Colonic mucosa (tissue), 4 donors: ENCODE results near the gene TIAL1. TPM values are rescaled to one million over a fixed set of nuclear protein-coding genes. Genes with fewer than 3 reads are reported as not detected.
"Not testable (repeated sequence)": the region's sequence is repeated elsewhere in the genome, so short reads cannot be mapped to it uniquely, and the experiment has no call there.

Experiments used
- DNase-seq: peaks from one replicate; pipeline ENCODE4 v3.0.0-alpha.2; 2020
- H3K27ac ChIP-seq: fragments of 200-600 bp; one replicate; pipeline ENCODE4 v1.8.0; 2021
- H3K27me3 ChIP-seq: fragments of 200-600 bp; one replicate; pipeline ENCODE4 v1.8.0; 2021
- H3K36me3 ChIP-seq: fragments of 200-600 bp; one replicate; pipeline ENCODE4 v1.8.0; 2021
- H3K4me1 ChIP-seq: fragments of 200-600 bp; one replicate; pipeline ENCODE4 v1.8.0; 2021; ENCODE audit warnings: mild to moderate bottlenecking
- H3K4me3 ChIP-seq: fragments of 200-600 bp; one replicate; pipeline ENCODE4 v1.8.0; 2021
- H3K9ac ChIP-seq, 2 donors: one replicate each; pipeline ENCODE4 v1.7.0; 2013; ENCODE audit warnings: control low read depth in 2 of 2, low read depth in 2 of 2, low read length in 2 of 2
- H3K9me3 ChIP-seq: fragments of 200-600 bp; one replicate; pipeline ENCODE4 v1.8.0; 2021
- CTCF ChIP-seq: fragments of 200-600 bp; IDR thresholded peaks from one replicate; pipeline ENCODE4 v1.8.0; 2022; ENCODE audit warnings: antibody characterized with exemption, mild to moderate bottlenecking
- intact Hi-C: fragments of 100-400 bp; cut with DNase I; formaldehyde crosslinking; loops from one replicate; pipeline ENCODE4 v1.14.1; 2022
- total RNA-seq, 2 donors: library from RNA; stranded (reverse); fragmentation: NEBNext Ultra II Directional in 1 of 2; extraction: Animal tissue kit (Norgen Biotek cat#: 25700) in 1 of 2; gene quantifications; one replicate each; pipeline ENCODE4 v1.2.1, GENCODE V29; 2021
- donor health status: healthy.
- donor health status: DM: no; HTN: no; CAD: no.
- donor health status: DM: no; HTN: no; CAD: no.

Gene TIAL1
- total RNA-seq, 2 donors from 2014 or later, result 104 to 126 TPM

GRCh38 chr10:119578355-119578754 is 18.4 kb downstream of the TIAL1 start:
- no peaks in the 10 kb centered on the region for H3K27me3 ChIP-seq
- H3K9me3 ChIP-seq, result no peaks in the 10 kb centered on the region
- H3K4me1 ChIP-seq, result no peaks in the 10 kb centered on the region
- H3K27ac ChIP-seq, result no peak overlapping the region
- no peak overlapping the region for H3K9ac ChIP-seq
- H3K4me3 ChIP-seq, result no peak overlapping the region
- no peak for DNase-seq
- peaks cover 20% of the 10 kb centered on the region for H3K36me3 ChIP-seq
- no peak for TF ChIP-seq CTCF
- intact Hi-C loops, result no loop called here

GRCh38 chr10:119575991-119576390 is 20.8 kb downstream of the TIAL1 start:
- H3K36me3 ChIP-seq, result peaks cover 16% of the 10 kb centered on the region
- DNase-seq, result no peak
- TF ChIP-seq CTCF, result no peak

GRCh38 chr10:119575506-119575905 is 21.3 kb downstream of the TIAL1 start:
- no peak for TF ChIP-seq CTCF
- intact Hi-C loops, result no loop called here
- Histone ChIP-seq H3K9me3 (no peaks in the 10 kb centered on the region), H3K9ac (no peak overlapping the region), H3K4me3 (no peak overlapping the region), H3K27me3 (no peaks in the 10 kb centered on the region), H3K27ac (no peak overlapping the region), H3K36me3 (peaks cover 16% of the 10 kb centered on the region), H3K4me1 (no peaks in the 10 kb centered on the region)
- no peak for DNase-seq

More at GRCh38 chr10:119575991-119576390, 20.8 kb downstream of the TIAL1 start:
- no peaks in the 10 kb centered on the region for H3K4me1 ChIP-seq
- intact Hi-C loops, result no loop called here
- H3K4me3 ChIP-seq, result no peak overlapping the region
- H3K27me3 ChIP-seq, result no peaks in the 10 kb centered on the region
- no peaks in the 10 kb centered on the region for H3K9me3 ChIP-seq
- no peak overlapping the region for H3K27ac ChIP-seq
- no peak overlapping the region for H3K9ac ChIP-seq

GRCh38 chr10:119567978-119568377 is 28.8 kb downstream of the TIAL1 start:
- DNase-seq, result no peak
- H3K27me3 ChIP-seq, result no peaks in the 10 kb centered on the region
- no peaks in the 10 kb centered on the region for H3K9me3 ChIP-seq
- no peaks in the 10 kb centered on the region for H3K4me1 ChIP-seq
- no peak overlapping the region for H3K27ac ChIP-seq
- H3K4me3 ChIP-seq, result no peak overlapping the region
- intact Hi-C loops, result no loop called here
- H3K36me3 ChIP-seq, result no peaks in the 10 kb centered on the region
- H3K9ac ChIP-seq, result no peak overlapping the region
- TF ChIP-seq CTCF, result no peak

- TF ChIP-seq CTCF, result no peak
- intact Hi-C loops, result no loop called here
- Histone ChIP-seq H3K9ac (no peak overlapping the region), H3K4me3 (no peak overlapping the region), H3K9me3 (no peaks in the 10 kb centered on the region), H3K27me3 (no peaks in the 10 kb centered on the region), H3K27ac (no peak overlapping the region), H3K4me1 (no peaks in the 10 kb centered on the region), H3K36me3 (no peaks in the 10 kb centered on the region)
- no peak for DNase-seq
Measured at GRCh38 chr10:119562097-119562496, 34.7 kb downstream of the TIAL1 start.

GRCh38 chr10:119559511-119559910 is 37.3 kb downstream of the TIAL1 start:
- not testable (repeated sequence) for H3K4me1 ChIP-seq

GRCh38 chr10:119556081-119556480 is 40.7 kb downstream of the TIAL1 start:
- DNase-seq, H3K9ac ChIP-seq, H3K9me3 ChIP-seq, H3K27ac ChIP-seq, intact Hi-C loops, H3K36me3 ChIP-seq, H3K27me3 ChIP-seq, H3K4me3 ChIP-seq, H3K4me1 ChIP-seq: not testable (repeated sequence)

More at GRCh38 chr10:119559511-119559910, 37.3 kb downstream of the TIAL1 start:
- H3K36me3 ChIP-seq, H3K9ac ChIP-seq, H3K4me3 ChIP-seq, H3K9me3 ChIP-seq, H3K27ac ChIP-seq, H3K27me3 ChIP-seq, DNase-seq, intact Hi-C loops: not testable (repeated sequence)
